Thyroid gland (tissue), 4 donors: ENCODE data around the gene SUOX. TPM values are rescaled to one million over a fixed set of nuclear protein-coding genes. Genes with fewer than 3 reads are reported as not detected.

ENCODE experiments used
- DNase-seq, 2 donors: peaks; one replicate each; pipeline ENCODE4 v3.0.0-alpha.2; 2019
- H3K27ac ChIP-seq, 3 donors: fragments of 200-600 bp; sonication (generic); 1 replicate in 2 of 3; 2 replicates in 1 of 3; pipeline ENCODE4 v1.5.1; 2016 to 2019; ENCODE audit warnings: mild to moderate bottlenecking in 1 of 3, moderate library complexity in 1 of 3
- H3K27me3 ChIP-seq: fragments of 200-600 bp; sonication (generic); one replicate; pipeline ENCODE4 v1.5.1; 2019
- H3K36me3 ChIP-seq, 2 donors: fragments of 200-600 bp; sonication (generic); one replicate each; pipeline ENCODE4 v1.5.1; 2016 to 2019
- H3K4me1 ChIP-seq, 2 donors: fragments of 200-600 bp; sonication (generic); one replicate each; pipeline ENCODE4 v1.5.1; 2017 to 2019
- H3K4me3 ChIP-seq, 3 donors: fragments of 200-600 bp; sonication (generic); replicated peaks in 1 of 3; 1 replicate in 2 of 3; 2 replicates in 1 of 3; pipeline ENCODE4 v1.5.1; 2016; ENCODE audit warnings: mild to moderate bottlenecking in 1 of 3
- H3K9me3 ChIP-seq: fragments of 200-600 bp; sonication (generic); one replicate; pipeline ENCODE4 v1.5.1; 2017
- CTCF ChIP-seq, 6 experiments: fragments of 200-600 bp in 3 of 6; fragments of 450-650 bp in 3 of 6; sonication (generic) in 3 of 6; IDR thresholded peaks; one replicate each; pipeline ENCODE4 v1.5.1; 2016 to 2019; ENCODE audit warnings: antibody characterized with exemption in 6 of 6, mild to moderate bottlenecking in 2 of 6, inconsistent platforms in 1 of 6, moderate library complexity in 1 of 6
- POLR2A ChIP-seq, 2 donors: fragments of 450-650 bp; IDR thresholded peaks; one replicate each; pipeline ENCODE4 v1.6.1; 2017; ENCODE audit warnings: antibody characterized with exemption in 2 of 2, mild to moderate bottlenecking in 2 of 2, moderate library complexity in 1 of 2
- WGBS, 2 donors: methylation state at CpG; one replicate each; pipeline ENCODE4 v1.1.5; 2017; 5-methylcytosine and 5-hydroxymethylcytosine counted together
- intact Hi-C: fragments of 100-400 bp; cut with DNase I; formaldehyde crosslinking; loops from one replicate; pipeline ENCODE4 v1.15.1; 2023
- total RNA-seq, 4 donors: library from RNA; depleted of rRNA; stranded (reverse); fragments of >200 nt; gene quantifications; one replicate each; pipeline ENCODE4 v1.2.3, GENCODE V29; 2016

The SUOX gene
- 10 to 100 TPM; 18.7 to 36.8 (median 36.2) TPM for total RNA-seq

GRCh38 chr12:55996715-55997534 lies at the start of gene SUOX:
TSS of gene SUOX (plus strand) at chr12:55997276. CDS start at chr12:56002222, 4,946 bp downstream.
- Histone ChIP-seq H3K4me3 (peak within 1 kb of the TSS; percentile 51 to 54 (median 51)), H3K36me3 (peaks cover 19 to 24% of the 10 kb centered on the region in 2 donors), H3K4me1 (peaks cover 11 to 13% of the 10 kb centered on the region in 2 donors), H3K27ac (peak within 1 kb of the TSS; percentile 72 to 83 (median 73)), H3K9me3 (no peaks in the 10 kb centered on the region), H3K27me3 (no peaks in the 10 kb centered on the region)
- WGBS, 2 donors = 3% methylated on average over 18 to 23 of the region's 27 CpGs
- TF ChIP-seq POLR2A (IDR thresholded peaks at IDR 0.05) = peak; percentile 19 to 83
- no peak for TF ChIP-seq CTCF (IDR thresholded peaks at IDR 0.05)
- DNase-seq = peak; percentile 99
- intact Hi-C loops = no loop called here

GRCh38 chr12:55955344-55955743 lies 41.7 kb upstream of the SUOX start:
- WGBS, 2 donors = 90 to 95% methylated on average over 4 of the region's 4 CpGs
- H3K27ac ChIP-seq = no peak overlapping the region

GRCh38 chr12:55955800-55956508 lies 41.1 kb upstream of the SUOX start:
- H3K36me3 ChIP-seq = peaks cover 0 to 10% of the 10 kb centered on the region in 2 donors
- 89 to 94% methylated on average over 6 of the region's 6 CpGs for WGBS, 2 donors
- H3K27ac ChIP-seq = no peak overlapping the region
- TF ChIP-seq POLR2A (IDR thresholded peaks at IDR 0.05) (no peak), CTCF (IDR thresholded peaks at IDR 0.05) (peak in 1 of 6 experiments; percentile 5)
- no peaks in the 10 kb centered on the region for H3K27me3 ChIP-seq
- H3K4me1 ChIP-seq = peaks cover 0 to 12% of the 10 kb centered on the region in 2 donors
- no peak overlapping the region for H3K4me3 ChIP-seq
- peak; percentile 18 to 20 for DNase-seq
- no peaks in the 10 kb centered on the region for H3K9me3 ChIP-seq
- intact Hi-C loops = no loop called here

More at GRCh38 chr12:55955344-55955743, 41.7 kb upstream of the SUOX start:
- Histone ChIP-seq H3K36me3 (peaks cover 0 to 10% of the 10 kb centered on the region in 2 donors), H3K4me3 (no peak overlapping the region), H3K4me1 (peaks cover 0 to 12% of the 10 kb centered on the region in 2 donors), H3K9me3 (no peaks in the 10 kb centered on the region), H3K27me3 (no peaks in the 10 kb centered on the region)
- TF ChIP-seq POLR2A (IDR thresholded peaks at IDR 0.05) = no peak
- no peak for TF ChIP-seq CTCF (IDR thresholded peaks at IDR 0.05)
- intact Hi-C loops = no loop called here
- DNase-seq = no peak

DNA sequence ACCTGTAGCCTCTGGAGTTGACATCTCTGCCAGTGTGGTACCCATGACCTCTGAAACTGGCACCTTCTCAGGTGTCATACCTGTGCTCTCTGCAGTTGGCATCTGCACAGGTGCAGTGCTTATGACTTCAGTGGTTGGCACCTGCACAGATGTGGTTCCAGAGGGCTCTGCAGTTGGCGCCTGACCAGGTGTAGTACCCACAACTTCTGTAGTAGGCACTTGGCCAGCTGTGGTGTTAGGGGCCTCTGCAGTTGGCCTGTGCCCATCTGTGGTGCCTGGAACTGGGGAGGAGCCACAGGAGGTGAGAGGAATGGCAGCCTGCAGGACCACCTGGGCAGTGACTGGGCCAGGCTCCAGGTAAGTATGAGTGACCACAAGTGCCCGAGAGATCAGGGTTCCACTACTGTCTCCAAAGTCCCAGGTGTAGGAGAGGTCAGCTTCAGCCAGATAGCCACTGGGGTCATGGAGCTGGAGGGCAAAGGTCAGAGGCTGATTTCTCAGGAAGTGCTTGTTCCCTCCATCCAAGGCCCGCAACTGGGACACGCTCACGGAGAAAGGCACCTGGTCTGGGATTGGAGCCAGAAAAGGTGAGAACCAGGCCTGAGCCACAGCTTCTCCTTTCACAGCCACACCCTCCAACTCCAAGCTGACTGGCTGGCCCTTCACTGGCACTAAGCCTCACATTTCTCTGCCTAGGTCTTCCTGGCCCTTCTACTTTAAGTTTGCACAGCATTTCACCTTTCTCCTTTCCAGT lies 39.8 kb upstream of the SUOX start:
- DNase-seq = peak; percentile 54 to 60
- Histone ChIP-seq H3K4me1 (peaks cover 0 to 12% of the 10 kb centered on the region in 2 donors), H3K36me3 (no peaks in the 10 kb centered on the region), H3K27ac (no peak overlapping the region), H3K4me3 (no peak overlapping the region), H3K9me3 (no peaks in the 10 kb centered on the region), H3K27me3 (no peaks in the 10 kb centered on the region)
- WGBS, 2 donors = 14 to 51% methylated on average over 4 to 5 of the region's 5 CpGs
- intact Hi-C loops = no loop called here
- TF ChIP-seq CTCF (IDR thresholded peaks at IDR 0.05) (no peak), POLR2A (IDR thresholded peaks at IDR 0.05) (no peak)
